ENCODE data around the gene RTN4.

DNA sequence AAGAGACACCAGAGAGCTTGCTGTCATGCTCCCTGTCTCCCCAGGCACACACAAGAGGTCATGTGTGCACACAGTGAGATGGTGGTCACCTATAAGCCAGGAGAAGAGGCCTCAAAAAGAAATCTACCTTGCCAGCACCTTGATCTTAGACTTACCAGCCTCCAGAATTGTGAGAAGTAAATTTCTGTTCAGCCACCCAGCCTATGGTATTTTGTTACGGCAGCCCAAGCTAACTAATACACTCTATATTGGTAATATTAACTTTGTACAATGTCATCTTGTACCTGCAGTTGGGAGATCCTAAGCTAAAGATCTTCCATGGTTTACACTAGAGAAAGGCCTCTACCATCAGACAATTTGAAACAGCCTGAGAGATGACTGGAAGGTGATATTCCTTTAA is 21.2 kb downstream of the RTN4 start:
- no peak for TF ChIP-seq EZH2 (IDR thresholded peaks at IDR 0.05; ENCODE audit: low read depth, unreplicated experiment)
- no peak for TF ChIP-seq POLR2AphosphoS5 (IDR thresholded peaks at IDR 0.05; ENCODE audit: low read depth)
- TF ChIP-seq CREB1 (CRISPR knock-in tag; IDR thresholded peaks at IDR 0.05; ENCODE audit: low read depth) = no peak
- TF ChIP-seq, protein P1, sequence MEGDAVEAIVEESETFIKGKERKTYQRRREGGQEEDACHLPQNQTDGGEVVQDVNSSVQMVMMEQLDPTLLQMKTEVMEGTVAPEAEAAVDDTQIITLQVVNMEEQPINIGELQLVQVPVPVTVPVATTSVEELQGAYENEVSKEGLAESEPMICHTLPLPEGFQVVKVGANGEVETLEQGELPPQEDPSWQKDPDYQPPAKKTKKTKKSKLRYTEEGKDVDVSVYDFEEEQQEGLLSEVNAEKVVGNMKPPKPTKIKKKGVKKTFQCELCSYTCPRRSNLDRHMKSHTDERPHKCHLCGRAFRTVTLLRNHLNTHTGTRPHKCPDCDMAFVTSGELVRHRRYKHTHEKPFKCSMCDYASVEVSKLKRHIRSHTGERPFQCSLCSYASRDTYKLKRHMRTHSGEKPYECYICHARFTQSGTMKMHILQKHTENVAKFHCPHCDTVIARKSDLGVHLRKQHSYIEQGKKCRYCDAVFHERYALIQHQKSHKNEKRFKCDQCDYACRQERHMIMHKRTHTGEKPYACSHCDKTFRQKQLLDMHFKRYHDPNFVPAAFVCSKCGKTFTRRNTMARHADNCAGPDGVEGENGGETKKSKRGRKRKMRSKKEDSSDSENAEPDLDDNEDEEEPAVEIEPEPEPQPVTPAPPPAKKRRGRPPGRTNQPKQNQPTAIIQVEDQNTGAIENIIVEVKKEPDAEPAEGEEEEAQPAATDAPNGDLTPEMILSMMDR (conservative IDR thresholded peaks at IDR 0.05; ENCODE audit: low read depth in 2 of 2) = no peak
- TF ChIP-seq, protein P2, sequence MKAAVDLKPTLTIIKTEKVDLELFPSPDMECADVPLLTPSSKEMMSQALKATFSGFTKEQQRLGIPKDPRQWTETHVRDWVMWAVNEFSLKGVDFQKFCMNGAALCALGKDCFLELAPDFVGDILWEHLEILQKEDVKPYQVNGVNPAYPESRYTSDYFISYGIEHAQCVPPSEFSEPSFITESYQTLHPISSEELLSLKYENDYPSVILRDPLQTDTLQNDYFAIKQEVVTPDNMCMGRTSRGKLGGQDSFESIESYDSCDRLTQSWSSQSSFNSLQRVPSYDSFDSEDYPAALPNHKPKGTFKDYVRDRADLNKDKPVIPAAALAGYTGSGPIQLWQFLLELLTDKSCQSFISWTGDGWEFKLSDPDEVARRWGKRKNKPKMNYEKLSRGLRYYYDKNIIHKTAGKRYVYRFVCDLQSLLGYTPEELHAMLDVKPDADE (IDR thresholded peaks at IDR 0.05) = no peak
- TF ChIP-seq, protein P3, sequence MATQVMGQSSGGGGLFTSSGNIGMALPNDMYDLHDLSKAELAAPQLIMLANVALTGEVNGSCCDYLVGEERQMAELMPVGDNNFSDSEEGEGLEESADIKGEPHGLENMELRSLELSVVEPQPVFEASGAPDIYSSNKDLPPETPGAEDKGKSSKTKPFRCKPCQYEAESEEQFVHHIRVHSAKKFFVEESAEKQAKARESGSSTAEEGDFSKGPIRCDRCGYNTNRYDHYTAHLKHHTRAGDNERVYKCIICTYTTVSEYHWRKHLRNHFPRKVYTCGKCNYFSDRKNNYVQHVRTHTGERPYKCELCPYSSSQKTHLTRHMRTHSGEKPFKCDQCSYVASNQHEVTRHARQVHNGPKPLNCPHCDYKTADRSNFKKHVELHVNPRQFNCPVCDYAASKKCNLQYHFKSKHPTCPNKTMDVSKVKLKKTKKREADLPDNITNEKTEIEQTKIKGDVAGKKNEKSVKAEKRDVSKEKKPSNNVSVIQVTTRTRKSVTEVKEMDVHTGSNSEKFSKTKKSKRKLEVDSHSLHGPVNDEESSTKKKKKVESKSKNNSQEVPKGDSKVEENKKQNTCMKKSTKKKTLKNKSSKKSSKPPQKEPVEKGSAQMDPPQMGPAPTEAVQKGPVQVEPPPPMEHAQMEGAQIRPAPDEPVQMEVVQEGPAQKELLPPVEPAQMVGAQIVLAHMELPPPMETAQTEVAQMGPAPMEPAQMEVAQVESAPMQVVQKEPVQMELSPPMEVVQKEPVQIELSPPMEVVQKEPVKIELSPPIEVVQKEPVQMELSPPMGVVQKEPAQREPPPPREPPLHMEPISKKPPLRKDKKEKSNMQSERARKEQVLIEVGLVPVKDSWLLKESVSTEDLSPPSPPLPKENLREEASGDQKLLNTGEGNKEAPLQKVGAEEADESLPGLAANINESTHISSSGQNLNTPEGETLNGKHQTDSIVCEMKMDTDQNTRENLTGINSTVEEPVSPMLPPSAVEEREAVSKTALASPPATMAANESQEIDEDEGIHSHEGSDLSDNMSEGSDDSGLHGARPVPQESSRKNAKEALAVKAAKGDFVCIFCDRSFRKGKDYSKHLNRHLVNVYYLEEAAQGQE (IDR thresholded peaks at IDR 0.05; ENCODE audit: unreplicated experiment) = no peak
- no peak for TF ChIP-seq JUNB (IDR thresholded peaks at IDR 0.05; ENCODE audit: unreplicated experiment)

Data from GM23338 (cell line).